ENCODE data around the gene CERS6. TPM values are rescaled to one million over a fixed set of nuclear protein-coding genes. Genes with fewer than 3 reads are reported as not detected.

CERS6 gene
- total RNA-seq, 1 donor from 2014 or later: 25.7 TPM

DNA sequence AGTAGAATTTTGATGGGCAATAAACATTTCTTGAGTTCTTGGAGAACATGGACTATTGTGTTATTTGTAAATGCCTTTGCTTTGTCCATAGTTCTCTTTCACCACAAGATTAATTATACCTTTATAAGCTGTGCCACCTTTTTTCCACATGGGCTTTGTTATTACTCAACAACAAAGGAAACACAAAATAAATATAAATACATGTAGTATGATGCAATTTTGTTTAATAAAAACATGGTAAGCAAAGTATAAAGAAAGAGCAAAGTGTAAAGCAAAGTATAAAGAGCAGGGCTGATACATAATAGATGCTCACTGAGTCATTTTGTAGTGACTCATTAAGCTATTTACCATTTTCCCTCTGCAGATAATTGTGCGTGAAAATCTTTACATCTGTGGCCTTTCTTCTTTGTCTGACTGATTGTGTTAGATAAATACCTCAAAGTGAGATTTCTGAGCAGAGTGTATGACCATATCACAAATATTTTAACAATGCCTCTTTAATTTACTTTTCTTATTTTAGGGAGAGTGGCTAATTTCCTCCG lies 80.9 kb downstream of the CERS6 start:
- DNase-seq: peak; percentile 7

DNA sequence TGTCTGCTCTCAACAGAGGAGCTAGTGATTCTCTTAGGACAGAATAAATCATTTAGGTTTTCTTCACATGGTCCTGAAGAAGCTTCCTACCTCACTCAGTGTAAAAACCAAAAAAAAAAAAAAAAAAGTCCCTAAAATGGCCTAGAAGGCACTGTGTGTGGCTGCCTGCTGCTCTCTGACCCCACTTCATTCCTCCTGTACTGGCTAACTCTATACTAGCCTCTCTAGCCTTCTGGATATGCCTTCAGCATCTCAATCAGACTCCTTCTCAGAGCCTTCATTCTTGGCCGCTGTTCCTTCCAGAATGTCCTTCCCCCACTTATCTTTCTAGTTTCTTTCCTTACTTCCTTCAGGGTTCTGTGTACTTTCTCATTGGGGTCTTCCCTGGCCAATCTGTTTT lies 82.1 kb downstream of the CERS6 start:
- no peak for DNase-seq

DNA sequence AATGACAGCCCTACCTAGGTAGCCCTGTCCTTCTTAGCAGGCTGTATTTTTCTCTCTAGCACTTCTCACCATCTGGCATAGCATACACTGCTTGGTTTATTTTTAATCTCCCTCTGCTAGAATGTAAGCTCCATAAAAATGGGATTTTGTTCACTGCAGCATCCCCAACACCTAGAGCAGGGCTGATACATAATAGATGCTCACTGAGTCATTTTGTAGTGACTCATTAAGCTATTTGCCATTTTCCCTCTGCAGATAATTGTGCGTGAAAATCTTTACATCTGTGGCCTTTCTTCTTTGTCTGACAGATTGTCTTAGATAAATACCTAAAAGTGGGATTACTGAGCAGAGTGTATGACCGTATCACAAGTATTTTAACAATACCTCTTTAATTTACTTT lies 82.5 kb downstream of the CERS6 start:
- DNase-seq: no peak

DNA sequence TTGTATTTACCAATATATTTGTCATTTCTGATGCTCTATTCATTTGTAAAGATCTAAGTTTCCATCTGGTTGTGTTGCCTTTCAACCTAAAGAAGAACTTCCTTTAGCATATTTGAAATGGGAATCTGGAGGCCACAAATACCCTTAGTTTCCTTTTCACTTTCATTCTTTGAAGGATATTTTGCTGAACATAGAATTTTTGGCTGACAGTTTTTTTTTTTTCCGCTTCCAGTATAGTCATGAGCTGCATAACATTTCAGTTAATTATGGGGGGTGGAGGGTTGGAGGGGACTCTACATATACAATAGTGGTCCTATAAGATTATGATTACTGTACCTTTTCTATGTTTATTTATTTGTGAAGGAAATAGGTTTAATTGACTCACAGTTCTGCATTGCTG lies 83.9 kb downstream of the CERS6 start:
- DNase-seq: no peak

DNA sequence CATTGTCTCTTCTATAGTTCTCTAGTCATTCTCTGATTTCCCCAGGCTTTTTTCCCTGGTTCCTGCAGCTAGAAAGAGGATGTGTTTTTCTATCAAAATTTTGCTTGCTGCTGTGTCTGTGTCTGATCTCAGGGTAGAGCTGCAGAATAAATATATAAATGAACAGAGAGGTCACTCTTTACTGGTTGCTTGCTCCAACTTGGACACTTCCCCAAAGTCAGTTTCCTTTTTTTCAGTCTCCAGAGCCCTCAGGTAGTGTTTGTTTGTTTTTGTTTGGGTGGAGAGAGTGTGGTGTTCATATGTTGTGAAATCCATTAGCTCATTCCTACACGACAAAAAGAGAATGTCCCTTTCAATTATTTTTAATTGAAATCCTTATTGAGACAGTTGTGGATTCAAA lies 85.8 kb downstream of the CERS6 start:
- DNase-seq: no peak

DNA sequence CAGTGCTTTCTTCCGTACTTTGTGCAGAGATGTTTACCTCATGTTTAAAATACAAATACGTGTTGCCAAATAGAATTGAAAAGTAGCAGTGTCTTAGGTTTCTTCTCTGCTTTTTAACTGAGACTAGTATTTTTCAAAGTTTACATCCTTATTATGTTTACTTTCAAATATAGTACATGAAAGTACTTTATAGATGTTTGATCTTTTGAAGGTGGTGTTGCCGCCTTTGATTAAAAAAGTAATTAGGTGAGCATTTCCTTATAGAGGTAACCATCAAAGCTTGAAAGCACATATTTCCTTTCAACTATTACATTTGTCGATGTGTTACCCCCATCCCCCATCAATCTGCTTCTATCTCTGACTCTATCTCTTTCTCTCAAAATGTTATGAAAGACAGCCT lies 87.0 kb downstream of the CERS6 start:
- no peak for DNase-seq

DNA sequence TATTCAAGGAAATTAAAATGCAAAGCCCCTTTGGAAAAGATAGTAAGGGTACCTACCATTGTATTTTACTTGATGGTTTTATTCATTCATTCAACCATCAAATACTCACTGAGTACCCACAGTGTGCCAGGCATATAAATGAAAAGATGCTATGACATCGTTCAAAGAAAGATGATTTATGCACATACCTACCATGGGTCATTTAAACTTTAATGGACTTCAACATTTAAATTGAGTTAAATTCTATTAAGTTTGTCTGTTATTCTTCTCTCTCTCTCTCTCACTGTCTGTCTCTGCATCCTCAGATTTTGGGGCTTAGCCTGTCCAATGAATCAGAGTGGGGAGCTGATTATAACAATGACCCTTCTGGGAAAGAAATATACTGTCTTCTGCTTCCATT lies 87.9 kb downstream of the CERS6 start:
- no peak for DNase-seq

DNA sequence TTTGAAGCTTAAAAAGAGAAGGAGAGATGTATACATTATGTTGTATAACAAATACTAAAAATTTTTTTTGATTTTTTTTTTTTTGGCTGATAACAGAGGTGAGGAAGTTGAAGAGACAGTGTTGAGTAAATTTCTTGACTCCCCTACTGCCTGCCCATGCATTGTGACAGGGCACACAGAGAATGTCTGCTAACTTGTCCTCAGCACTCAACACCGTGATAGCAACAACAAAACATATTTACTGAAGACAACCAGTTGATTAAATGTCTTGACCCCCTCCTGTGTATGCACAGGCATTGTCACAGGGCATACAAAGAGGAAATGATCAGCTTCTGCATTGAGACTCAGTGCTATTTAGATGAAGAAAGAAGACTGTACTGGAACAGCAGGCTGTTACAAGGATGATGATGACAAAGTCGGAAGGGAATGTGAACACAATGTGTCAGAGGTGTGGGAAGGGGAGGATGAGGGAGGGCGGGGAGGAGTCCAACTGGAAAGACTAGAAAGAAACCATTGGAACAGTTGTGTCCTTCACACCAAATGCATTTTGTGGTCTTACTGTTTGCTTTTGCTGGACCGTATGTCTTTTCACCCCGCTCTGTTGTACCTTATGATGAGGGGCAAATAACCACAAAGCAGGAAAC lies 89.5 kb downstream of the CERS6 start:
- DNase-seq: peak; percentile 61

DNA sequence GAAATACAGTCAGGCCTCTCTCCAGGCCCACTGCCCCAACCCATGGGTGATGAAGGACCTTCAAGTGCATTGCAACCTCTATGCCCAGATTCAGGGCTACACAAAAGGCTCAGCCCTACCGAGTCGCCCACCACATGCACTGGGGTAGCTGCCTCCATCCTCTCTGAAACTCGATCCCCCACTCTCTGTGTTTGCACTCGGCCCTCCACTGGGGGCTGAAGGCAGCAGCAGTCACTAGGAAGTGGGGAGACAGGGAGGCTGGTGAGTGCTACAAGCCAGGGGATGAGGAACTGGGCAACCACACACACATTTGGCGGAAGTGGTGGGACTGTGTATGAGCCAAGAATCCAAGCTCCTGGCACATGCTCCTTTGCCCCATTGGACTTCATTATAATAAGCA lies 94.6 kb downstream of the CERS6 start:
- DNase-seq: no peak

DNA sequence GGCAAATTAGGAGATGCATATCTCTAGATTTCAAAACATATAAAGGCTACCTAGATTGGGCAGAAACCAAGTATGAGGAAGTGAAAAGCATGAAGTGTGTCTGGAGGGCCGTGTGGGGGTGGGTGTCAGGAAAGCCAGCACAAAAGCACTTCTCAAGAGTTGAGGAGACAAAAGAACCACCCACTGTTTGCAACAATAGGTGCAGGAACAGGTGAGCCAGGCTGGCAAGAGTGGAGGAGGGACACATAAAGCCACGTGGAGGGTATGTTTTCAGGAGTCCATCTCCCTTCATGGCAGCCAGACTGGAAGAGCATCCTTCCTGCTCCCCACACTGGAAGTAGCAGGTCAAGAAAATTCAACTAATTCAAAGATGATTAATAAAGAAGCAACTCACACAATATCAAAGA lies 96.4 kb downstream of the CERS6 start:
- no peak for DNase-seq

DNA sequence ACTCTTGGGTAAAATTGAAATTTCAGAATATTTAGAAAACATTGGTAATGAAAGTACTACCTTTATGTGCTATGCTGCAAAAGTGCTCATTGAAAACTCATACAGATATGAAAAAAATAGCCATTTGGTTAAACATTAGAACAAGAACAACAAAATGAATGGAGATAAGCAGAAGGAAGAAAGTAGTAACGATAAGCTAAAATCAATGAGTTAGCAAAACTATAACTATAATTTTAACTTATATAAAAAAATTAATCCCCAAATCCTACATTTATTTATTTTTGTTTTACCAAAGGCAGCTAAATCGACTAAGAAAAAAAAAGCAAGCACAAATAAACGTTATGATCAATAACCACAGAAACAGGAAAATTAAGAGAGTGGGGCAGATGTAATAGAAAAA lies 99.2 kb downstream of the CERS6 start:
- DNase-seq: no peak

DNA sequence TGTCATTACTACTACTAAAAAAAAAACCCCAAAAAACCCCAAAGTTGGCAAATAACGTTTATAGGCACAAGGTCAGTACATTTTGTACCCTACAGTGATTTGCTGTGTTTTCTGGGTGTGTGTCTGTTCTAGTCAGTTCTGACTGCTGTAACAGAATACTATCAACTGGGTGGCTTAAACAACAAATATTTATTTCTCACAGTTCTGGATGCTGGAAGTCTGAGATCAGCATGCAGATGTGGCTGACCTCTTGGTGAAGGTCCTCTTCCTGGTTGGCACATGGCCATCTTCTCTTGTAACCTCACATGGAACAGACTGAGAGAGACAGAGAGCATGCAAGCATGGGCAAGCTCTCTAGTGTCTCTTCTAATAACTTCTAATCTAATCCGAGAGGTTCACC lies 103.1 kb downstream of the CERS6 start:
- DNase-seq: no peak

DNA sequence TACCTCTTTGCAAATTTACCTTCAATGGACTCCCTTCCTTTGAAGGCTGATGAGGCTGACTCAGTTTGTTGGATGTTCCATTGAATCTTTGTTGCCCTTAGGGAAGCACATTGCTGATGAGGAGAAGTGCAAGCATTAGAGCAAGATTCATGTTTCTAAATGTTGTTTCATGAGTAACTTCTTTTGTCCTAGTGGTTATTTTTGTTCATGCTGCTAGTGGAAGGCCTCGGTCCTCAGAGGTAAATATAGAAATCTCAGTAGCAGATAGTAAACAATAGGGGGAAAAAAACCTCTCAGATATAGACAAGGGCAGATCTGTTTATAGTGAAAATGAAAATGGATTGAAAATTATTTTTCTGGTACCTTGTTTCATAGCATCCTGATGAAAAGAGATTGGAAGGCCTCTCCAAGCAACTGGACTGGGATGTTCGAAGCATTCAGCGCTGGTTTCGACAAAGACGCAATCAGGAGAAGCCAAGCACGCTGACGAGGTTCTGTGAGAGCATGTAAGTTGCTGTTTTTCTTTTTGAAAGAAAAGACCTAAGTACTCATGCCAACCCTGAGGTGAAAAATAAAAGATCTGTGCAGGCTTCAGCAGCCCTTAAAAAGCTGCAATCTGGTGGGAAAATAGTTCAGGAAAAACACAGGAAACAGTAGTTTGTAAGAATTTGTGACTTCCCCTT lies 104.9 kb downstream of the CERS6 start:
- DNase-seq: peak; percentile 25

DNA sequence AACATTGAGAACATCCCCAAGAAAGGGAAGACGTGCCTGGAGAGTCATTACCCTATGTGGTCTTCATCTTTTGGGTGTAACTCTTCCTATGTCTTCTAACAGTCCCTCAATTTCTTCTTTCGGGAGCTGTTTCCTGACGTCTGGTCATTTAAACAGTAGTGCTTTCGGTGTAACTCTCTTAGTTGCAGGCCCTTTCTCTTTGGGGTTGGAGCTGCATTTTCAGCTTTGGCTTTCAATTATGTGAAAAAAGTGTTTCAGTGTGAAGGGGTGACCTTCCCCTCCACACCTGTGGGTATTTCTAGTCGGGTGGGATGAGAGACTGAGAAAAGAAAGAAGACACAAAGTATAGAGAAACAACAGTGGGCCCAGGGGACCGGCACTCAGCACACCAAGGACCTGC lies 105.9 kb downstream of the CERS6 start:
- DNase-seq: no peak

DNA sequence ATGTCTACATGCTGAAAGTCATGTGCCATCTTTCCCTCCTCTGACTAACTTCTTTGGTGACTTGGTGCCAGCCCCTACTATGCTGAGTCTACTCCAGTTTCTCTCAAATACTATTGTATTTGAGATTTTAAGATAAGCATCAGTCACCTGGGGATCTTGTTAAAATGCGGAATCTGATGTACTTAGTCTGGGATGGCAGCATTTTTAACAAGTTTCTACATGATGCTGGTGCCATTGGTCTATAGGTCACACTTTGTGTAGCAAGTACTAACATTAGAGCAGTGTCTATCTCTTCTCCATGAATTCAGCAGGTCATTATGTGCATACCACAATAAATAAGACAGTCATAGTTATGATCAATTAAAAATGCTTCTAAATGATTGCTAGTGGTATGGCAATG lies 106.9 kb downstream of the CERS6 start:
- no peak for DNase-seq

DNA sequence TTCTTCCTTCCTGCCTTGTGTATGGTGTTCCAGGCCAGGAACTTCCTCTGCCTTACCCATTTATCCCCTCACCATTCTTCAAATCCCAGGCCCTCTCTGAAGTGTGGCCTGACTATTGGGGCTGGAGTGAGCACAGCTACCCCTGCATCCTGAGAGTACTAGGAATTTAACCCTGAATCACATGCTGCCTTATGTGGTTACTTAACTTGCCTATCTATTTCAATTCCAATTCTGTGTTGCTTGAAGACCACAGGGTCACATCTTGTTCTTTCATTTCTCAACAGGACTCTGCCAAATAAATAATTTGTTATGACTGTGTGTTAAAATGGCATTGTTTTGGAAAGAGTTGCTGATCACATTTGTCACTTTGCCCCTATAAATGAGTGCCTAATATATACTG lies 108.6 kb downstream of the CERS6 start:
- DNase-seq: no peak

DNA sequence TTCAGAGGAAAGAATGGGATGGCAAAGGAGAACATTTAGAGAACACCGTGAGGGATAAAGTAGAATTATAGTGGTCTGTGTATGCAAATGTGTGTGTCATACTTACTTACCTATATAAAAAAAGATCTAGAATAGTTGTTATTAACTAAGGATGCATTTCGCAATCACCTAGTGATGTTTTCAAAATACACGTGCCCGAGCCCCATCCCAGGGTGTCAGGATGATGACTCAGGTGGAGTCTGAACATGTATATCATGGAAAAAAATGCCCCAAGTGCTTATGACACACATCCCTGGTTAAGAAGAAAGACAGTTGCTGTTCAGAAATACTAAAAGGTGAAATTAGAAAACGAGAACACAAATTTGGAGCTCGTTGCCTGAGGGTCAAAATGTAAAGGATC lies 109.0 kb downstream of the CERS6 start:
- peak; percentile 21 for DNase-seq

DNA sequence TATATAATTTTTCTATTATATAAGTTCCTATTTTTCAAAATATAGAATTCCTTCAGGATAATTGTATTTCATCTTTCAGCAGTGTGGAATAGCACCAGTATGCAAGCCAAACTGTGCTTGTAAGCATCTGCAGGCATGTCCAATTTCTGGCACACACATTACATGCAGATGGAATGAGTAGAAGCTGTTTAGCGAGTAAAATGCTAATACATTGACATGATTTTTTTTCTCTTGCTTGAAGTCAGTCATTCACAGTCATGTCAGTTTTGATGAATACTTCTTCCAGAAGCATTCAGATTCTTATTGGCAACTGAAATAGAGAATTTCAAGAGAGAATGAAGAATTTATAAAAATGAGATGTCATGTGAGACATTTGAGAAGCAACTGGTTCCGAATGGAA lies 109.4 kb downstream of the CERS6 start:
- DNase-seq: no peak

DNA sequence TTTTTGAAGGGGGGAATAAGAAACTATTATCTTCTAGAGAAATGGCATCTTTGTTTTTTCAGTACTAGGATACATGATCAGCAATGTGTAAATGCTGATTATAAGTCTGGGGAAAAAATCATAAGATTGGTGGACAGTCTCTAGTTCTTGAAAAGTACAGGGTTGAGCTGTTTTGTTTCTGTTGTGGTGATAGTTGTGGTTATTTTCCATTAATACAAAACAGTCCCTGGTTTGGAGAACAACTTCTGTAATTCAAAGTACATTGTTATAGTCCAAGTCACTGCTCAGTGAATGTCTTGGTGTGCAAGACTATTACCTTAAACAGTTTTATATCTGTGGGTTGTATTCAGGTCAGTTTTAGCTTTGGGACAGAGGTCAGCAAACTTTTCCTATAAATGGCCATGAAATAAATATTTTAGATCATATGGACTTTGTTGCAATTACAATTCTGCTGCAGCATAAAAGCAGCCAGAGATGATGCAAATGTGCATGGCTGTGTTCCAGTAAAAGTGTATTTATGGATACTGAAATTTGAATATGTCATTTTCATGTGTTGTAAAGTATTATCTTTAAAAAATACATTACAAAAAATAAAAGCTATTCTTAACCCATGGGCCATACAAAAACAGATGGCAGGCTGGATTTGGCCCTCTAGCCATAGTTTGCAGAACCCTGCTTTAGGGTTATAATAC lies 111.0 kb downstream of the CERS6 start:
- DNase-seq: no peak

DNA sequence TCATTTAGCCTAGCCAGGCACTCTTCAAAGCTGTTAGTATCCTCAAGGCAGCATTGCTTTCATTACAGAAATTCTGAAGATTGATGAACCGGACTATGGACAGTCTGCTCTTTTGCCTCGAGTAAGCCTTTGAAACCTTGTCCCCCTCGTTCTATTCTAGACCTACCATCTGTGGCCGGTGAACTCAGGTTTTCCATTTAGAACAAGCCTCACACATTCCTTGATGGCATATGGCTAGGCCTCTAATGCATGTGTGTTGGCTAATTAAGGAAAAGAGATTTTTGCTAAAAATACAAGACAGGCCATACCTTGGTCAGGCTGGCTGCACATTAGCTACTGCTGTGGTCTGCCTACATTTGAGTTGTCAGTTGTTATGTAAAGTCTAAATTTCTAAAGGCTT lies 111.8 kb downstream of the CERS6 start:
- no peak for DNase-seq

DNA sequence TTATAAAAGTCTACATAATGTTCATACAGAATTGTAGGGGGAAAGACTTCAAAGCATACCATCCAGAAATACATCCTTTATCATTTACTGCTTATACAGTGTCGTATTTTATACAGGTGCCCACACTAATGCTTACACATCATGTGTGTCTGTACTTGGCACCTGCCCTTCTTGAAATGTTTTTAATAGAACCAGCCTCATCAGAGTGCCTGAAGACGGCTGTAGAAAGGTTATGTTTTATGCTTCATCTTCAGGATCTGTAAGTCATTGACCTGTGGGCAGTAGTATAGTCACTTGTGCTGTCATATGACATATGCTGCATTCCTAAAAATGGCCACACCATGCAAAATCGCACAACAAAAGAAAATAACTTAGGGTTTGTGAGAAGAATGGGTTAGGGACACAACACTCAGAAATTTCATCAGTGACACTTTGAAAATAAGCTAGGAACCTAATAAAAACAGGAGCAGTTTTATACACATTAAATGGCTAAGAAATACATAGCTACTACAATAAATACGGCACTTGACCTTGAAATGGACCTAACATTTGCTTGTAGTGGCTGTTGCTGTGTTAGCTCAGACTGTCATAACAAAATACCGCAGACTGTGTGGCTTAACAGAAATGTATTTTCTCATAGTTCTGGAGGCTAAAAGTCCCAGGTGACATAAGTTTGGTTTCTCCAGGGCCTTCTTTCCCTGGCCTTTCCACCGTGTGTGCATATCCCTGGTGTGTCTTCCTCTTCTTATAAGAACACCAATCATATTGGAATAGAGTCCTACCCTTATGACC lies 112.6 kb downstream of the CERS6 start:
- no peak for DNase-seq

DNA sequence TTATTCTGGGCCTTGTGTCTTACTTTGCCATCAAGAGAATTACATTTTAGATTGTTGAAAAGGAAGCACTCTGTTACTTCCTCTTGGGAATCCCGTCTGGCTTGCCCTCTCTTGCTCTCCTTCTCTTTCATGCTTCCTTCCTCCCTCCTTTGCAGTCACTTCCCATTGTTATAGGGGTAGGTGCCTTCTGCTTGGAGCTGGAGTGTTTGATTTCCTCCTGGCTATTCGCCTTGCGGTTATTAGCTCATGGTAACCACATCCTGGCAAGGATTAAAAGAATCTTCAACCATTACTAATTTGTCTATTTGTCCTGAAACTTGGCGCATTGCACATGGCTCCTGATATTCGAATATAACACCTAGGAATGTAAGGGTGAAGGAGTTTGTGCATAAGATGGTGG lies 115.0 kb downstream of the CERS6 start:
- peak; percentile 37 for DNase-seq

Measured in dermis blood vessel endothelial cell (primary cell).